ENCODE measurements around the gene PLLP. TPM values are rescaled to one million over a fixed set of nuclear protein-coding genes. Genes with fewer than 3 reads are reported as not detected.

Gene PLLP
- total RNA-seq, 1 donor from 2014 or later, result 0.30 TPM

DNA sequence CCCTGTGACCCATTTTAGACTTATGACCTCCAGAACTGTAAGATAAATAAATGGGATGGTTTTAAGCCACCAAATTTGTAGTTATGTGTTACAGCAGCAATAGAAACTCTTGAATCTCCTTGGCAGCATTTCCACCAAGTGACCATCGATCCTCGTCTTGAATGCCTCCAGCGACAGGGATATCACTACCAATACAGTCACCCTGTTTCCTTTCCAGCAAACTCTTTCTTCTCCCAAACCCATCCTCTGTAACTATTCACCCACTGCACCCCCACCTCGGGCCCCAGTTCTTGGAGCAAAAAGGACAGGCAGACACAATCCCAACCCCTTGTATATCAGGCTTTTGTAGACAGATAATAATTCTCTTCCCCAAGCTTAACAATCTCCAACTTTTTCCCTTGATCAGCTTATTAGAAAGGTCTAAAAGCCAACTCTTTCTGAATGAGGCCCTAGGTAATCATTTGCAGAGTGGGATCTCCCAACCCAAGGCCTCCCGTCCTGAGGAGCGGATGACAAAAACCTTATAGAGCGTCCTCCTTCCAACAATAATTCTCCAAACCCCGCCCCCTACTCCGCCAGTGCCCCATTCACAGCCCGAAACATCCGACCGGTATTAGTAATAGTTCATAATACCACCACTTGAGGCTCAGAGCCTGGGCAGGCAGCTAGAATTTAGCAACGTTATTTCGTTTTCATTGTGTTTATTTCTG, 14.7 kb upstream of the PLLP start:
- H3K27ac Mint-ChIP-seq, result no peak overlapping the region
- H3K27me3 Mint-ChIP-seq (ENCODE audit: low read depth), result peaks cover 2% of the 10 kb centered on the region
- H3K9me3 Mint-ChIP-seq, result no peaks in the 10 kb centered on the region
- H3K4me3 Mint-ChIP-seq (ENCODE audit: low read depth), result no peak overlapping the region
- no peak for DNase-seq (ENCODE audit: low spot score)
- H3K4me1 Mint-ChIP-seq (ENCODE audit: low read depth), result peaks cover 13% of the 10 kb centered on the region
- intact Hi-C loops (cut with micrococcal nuclease), result no loop called here
- H3K36me3 Mint-ChIP-seq (ENCODE audit: low read depth), result no peaks in the 10 kb centered on the region

DNA sequence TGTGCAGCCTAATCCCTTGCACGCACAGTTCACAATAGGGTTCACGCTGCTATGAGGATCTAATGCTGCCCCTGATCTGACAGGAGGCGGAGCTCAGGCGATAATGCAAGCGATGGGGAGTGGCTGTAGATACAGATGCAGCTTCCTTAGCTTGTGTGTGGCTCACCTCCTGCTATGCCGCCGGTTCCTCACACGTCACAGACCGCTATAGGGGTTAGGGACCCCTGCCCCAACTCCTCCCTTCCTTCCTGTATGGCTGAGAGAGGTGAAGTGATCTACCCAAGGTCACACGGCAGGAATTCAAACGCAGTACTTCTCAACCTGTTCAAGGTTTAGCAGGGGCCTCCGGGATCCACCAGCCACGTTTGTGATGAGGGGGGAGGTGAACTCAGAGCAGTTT, 13.4 kb upstream of the PLLP start:
- Mint-ChIP-seq H3K9me3 (no peaks in the 10 kb centered on the region), H3K27me3 (ENCODE audit: low read depth) (peaks cover 2% of the 10 kb centered on the region), H3K27ac (peak overlapping the region; percentile 72), H3K4me1 (ENCODE audit: low read depth) (peaks cover 11% of the 10 kb centered on the region), H3K4me3 (ENCODE audit: low read depth) (peak overlapping the region; percentile 72), H3K36me3 (ENCODE audit: low read depth) (no peaks in the 10 kb centered on the region)
- intact Hi-C loops (cut with micrococcal nuclease), result no loop called here
- peak; percentile 48 for DNase-seq (ENCODE audit: low spot score)

DNA sequence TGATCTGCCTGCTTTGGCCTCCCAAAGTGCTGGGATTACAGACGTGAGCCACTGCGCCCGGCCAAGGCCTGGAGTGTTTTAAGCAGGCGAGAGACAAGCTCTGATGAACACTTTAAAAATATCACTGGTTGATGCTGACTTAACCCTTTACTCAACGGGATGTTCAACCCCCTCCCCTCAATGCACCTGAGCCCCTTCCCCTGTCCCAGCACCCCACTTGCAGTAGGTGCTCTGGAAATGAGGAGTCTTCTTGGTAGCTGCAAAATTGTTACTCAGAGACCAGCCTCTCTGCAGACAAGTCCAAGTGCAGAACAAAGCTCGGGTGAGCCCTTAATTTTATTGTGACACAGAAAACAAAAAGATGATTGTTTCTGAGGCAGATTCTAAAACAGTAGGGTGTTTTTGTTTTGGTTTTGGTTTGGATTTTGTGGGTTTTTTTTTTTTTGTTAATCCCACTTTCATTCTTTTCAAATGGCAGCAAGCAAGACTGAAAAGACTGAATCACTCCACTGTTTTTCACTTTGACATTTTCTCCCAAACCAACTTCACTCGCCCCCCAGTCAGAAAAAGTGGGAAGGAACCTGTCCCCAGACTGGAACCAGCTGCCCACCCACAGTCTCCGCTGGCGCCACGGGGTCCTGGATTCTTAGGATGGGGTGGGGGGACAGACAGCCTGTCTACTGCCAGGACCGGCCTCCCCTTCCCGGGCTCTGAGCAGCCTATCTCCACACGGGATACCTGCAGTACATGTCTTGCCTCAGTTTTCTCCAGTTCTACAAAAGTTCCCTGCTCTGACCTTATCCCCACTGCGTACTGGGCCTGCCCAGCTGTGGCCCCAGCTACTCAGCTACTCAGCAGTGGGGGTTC, 5.2 kb upstream of the PLLP start:
- intact Hi-C loops (cut with micrococcal nuclease), result no loop called here
- H3K4me3 Mint-ChIP-seq (ENCODE audit: low read depth), result no peak overlapping the region

DNA sequence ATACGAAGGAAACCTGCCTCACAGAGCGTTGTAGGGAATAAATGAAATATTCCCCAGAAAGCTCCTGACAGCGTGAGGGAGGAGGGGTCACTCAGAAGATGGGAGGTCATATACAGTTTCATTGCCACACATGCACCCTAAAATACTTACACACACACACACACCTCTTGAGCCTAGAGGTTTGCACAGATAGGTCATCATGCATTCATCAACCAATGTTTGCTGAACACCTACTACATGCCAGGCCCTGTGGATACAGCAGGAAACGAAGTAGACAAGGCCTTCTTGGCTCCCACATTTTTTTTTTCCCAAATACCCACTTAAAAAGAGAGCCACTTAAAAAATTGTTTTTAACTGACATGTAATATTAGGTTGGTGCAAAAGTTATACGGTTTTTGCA, 907 bp upstream of the PLLP start:
- no peak for DNase-seq (ENCODE audit: low spot score)
- H3K9me3 Mint-ChIP-seq, result no peaks in the 10 kb centered on the region
- H3K36me3 Mint-ChIP-seq (ENCODE audit: low read depth), result no peaks in the 10 kb centered on the region
- peak overlapping the region; percentile 70 for H3K4me3 Mint-ChIP-seq (ENCODE audit: low read depth)
- intact Hi-C loops (cut with micrococcal nuclease), result no loop called here
- H3K4me1 Mint-ChIP-seq (ENCODE audit: low read depth), result peaks cover 28% of the 10 kb centered on the region
- no peak overlapping the region for H3K27ac Mint-ChIP-seq
- peaks cover 28% of the 10 kb centered on the region for H3K27me3 Mint-ChIP-seq (ENCODE audit: low read depth)

More for the DNA sequence above, 5.2 kb upstream of the PLLP start:
- H3K9me3 Mint-ChIP-seq, result no peaks in the 10 kb centered on the region
- DNase-seq (ENCODE audit: low spot score), result no peak
- peaks cover 6% of the 10 kb centered on the region for H3K27me3 Mint-ChIP-seq (ENCODE audit: low read depth)
- H3K27ac Mint-ChIP-seq, result peak overlapping the region; percentile 26
- H3K4me1 Mint-ChIP-seq (ENCODE audit: low read depth), result peaks cover 14% of the 10 kb centered on the region
- no peaks in the 10 kb centered on the region for H3K36me3 Mint-ChIP-seq (ENCODE audit: low read depth)

DNA sequence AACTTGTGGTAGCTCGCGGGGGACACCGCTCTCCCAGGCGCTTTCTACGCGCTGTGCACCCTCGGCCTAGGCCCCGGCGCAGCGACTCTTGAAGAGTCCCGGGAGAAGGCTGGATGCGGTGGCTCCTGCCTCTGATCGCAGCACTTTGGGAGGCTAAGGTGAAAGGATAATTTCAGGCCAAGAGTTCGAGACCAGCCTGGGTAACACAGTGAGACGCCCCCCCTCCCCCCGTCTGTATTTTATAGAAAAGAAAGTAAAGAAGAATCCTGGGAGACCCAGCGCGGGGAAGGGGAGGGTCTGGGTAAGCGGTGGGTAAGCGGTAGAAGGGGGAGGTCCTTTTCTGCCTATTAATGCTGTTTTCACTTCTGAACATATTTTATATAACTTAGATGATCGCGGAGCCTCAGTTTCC, 486 bp upstream of the PLLP start:
- H3K4me1 Mint-ChIP-seq (ENCODE audit: low read depth), result peaks cover 28% of the 10 kb centered on the region
- peak overlapping the region; percentile 70 for H3K4me3 Mint-ChIP-seq (ENCODE audit: low read depth)
- intact Hi-C loops (cut with micrococcal nuclease), result no loop called here
- no peaks in the 10 kb centered on the region for H3K9me3 Mint-ChIP-seq
- no peak overlapping the region for H3K27ac Mint-ChIP-seq
- H3K36me3 Mint-ChIP-seq (ENCODE audit: low read depth), result no peaks in the 10 kb centered on the region
- H3K27me3 Mint-ChIP-seq (ENCODE audit: low read depth), result peaks cover 28% of the 10 kb centered on the region
- no peak for DNase-seq (ENCODE audit: low spot score)

DNA sequence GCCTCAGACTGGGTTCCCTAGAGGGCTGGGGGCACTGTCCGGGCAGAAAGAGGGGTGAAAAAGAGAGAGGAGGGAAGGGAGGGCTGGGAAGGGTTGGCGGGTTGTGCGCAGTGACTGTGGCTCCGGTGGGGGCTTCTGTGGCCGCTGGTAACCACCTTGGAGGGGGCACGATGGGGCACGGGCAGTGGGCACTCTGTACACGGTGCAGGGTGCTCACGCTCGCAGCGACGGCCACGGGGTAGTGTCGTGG, 588 bp downstream of the PLLP start:
- intact Hi-C loops (cut with micrococcal nuclease), result no loop called here
- Mint-ChIP-seq H3K27ac (no peak overlapping the region), H3K27me3 (ENCODE audit: low read depth) (peaks cover 28% of the 10 kb centered on the region), H3K4me3 (ENCODE audit: low read depth) (peak overlapping the region; percentile 74), H3K4me1 (ENCODE audit: low read depth) (peaks cover 23% of the 10 kb centered on the region), H3K36me3 (ENCODE audit: low read depth) (no peaks in the 10 kb centered on the region), H3K9me3 (no peaks in the 10 kb centered on the region)
- no peak for DNase-seq (ENCODE audit: low spot score)

DNA sequence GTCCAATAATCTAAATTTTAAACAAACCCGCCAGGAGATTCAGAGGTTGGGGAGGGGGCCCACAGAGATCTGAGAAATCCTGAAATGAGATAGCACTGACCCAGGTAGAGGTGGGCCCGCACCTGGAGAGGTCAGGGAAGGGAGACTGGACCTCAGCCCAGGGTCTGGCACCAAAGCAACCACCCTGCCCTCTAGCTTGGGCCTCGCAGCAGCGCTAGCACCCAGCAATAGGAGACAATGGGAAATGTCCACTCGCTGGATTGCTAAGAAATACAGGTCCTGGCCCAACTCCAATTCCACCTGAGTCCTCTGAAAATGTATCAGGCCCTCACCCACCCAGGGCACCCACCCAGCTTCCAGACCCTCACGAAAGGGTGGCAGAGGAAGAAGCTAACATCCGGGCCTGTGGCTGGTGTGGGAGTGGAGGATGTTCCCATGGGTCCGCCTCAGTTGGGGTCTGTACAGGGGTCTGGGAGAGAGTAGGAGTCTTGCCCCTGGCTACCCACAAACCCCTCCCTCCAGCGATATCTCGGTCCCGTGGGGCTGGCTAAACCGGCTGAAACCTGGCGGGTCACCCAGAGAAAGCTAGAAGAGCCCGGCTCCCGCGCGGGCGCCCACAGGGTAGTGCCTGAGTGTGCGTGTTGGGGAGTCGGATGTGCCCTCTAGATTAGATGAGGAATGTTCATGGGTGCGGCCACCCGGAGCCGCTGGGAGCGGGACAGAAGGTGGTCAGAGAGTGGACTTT, 1.1 kb downstream of the PLLP start:
- intact Hi-C loops (cut with micrococcal nuclease), result no loop called here
- Mint-ChIP-seq H3K27ac (no peak overlapping the region), H3K4me1 (ENCODE audit: low read depth) (peaks cover 27% of the 10 kb centered on the region), H3K27me3 (ENCODE audit: low read depth) (peaks cover 28% of the 10 kb centered on the region), H3K9me3 (no peaks in the 10 kb centered on the region), H3K36me3 (ENCODE audit: low read depth) (no peaks in the 10 kb centered on the region), H3K4me3 (ENCODE audit: low read depth) (peak overlapping the region; percentile 74)
- no peak for DNase-seq (ENCODE audit: low spot score)

DNA sequence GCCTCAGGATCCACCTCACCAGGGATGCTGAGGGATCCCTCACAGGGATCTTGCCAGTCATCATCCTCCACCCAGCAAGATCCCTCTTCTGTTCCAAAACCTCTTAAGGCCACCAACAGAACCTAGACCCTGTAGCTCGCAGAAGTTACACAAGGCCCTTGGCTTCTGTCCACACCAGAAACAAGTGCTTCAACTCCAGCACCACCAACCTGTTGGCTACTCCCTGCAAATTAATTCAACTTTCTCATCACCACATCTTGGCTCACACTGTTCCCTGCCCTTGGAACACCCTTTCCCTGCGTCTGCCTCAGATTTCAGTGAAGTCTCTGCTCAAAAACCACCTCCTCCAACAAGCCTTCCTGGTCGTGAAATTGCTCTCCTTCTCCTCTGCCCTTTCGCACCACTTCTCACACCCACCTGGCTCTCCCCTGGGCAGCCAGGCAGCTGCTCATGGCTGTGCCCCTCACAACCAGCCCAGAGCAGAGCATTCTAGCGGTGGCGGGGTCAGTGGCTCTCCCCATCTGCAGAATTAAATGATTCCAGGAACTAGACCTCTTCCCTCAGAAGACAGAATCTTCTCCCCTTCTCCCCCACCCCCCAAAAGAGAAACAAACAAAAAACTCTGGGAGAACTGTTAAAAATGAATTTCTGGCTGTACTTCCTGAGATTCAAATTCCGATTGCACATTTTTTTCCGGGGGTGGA, 1.8 kb downstream of the PLLP start:
- peaks cover 33% of the 10 kb centered on the region for H3K4me1 Mint-ChIP-seq (ENCODE audit: low read depth)
- no peak for DNase-seq (ENCODE audit: low spot score)
- no peaks in the 10 kb centered on the region for H3K36me3 Mint-ChIP-seq (ENCODE audit: low read depth)
- H3K27me3 Mint-ChIP-seq (ENCODE audit: low read depth), result peaks cover 28% of the 10 kb centered on the region
- H3K27ac Mint-ChIP-seq, result no peak overlapping the region
- no peaks in the 10 kb centered on the region for H3K9me3 Mint-ChIP-seq
- H3K4me3 Mint-ChIP-seq (ENCODE audit: low read depth), result no peak overlapping the region
- intact Hi-C loops (cut with micrococcal nuclease), result no loop called here

DNA sequence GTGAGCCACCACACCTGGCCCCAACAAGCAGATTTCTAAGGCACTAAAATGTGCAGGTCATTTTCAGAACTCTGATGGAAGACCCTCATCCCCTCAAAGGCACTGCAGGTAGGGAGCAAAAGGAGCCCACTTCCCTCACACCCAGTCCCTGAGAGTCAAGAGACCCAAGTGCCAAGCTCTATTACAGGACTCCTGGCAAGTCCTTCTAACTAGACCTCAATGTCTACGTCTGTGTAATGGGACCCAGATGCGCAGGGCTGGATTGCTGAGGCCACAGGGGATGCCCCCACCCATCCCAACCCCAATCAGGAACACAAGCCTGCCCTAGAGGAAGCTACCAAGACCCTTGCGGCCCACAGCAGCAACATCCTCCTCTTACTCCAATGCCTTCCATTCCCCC, 2.7 kb downstream of the PLLP start:
- no peak for DNase-seq (ENCODE audit: low spot score)
- H3K9me3 Mint-ChIP-seq, result no peaks in the 10 kb centered on the region
- intact Hi-C loops (cut with micrococcal nuclease), result no loop called here
- H3K4me3 Mint-ChIP-seq (ENCODE audit: low read depth), result no peak overlapping the region
- H3K27ac Mint-ChIP-seq, result no peak overlapping the region
- peaks cover 38% of the 10 kb centered on the region for H3K4me1 Mint-ChIP-seq (ENCODE audit: low read depth)
- H3K36me3 Mint-ChIP-seq (ENCODE audit: low read depth), result no peaks in the 10 kb centered on the region
- peaks cover 28% of the 10 kb centered on the region for H3K27me3 Mint-ChIP-seq (ENCODE audit: low read depth)

DNA sequence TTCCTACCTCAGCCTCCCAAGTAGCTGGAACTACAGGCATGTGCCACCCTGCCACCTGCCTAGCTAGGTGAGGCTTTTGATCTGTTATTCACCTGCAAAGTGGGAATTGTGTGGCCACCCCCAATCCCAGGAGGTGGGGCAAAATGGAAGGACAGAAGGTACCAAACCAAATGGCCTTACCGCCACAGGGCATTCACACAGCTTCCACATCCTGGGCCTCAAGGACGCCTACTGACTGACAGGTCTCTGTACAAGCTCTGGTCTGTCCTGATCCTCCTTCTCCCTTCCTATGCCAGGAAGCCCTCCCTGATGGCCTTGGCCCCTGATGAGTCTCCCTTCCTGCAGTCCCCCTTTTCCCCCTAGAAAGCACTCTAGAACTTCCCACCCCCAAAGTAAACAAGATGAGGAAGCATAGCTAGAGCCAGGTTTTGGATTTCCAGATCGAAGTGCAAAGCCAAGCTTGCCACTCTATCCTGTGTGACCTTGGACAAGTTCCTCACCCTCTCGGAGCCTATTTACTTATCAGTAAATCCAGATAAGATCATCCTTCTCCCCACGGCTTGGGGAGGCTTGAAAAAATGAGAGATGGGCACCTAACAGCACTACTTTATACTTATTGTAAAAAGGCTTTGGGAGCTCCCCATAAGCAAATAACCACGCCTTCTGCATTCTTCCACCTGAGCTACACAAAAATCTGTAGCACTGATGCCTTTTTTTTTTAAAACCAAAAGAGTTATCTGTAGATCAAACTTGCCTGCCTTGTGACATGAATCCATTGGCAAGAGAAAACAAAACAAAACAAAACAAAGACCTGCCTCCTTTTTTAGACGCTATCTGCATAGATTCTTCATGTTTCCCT, 4.5 kb downstream of the PLLP start:
- Mint-ChIP-seq H3K36me3 (ENCODE audit: low read depth) (no peaks in the 10 kb centered on the region), H3K9me3 (no peaks in the 10 kb centered on the region), H3K4me3 (ENCODE audit: low read depth) (no peak overlapping the region), H3K27ac (no peak overlapping the region), H3K4me1 (ENCODE audit: low read depth) (peaks cover 47% of the 10 kb centered on the region), H3K27me3 (ENCODE audit: low read depth) (peaks cover 26% of the 10 kb centered on the region)
- intact Hi-C loops (cut with micrococcal nuclease), result loop anchor here (5.0 kb wide), 2 partner anchors 38 to 93 kb away; partner anchors contain the start of genes PSME3IP1 and RSPRY1
- no peak for DNase-seq (ENCODE audit: low spot score)

DNA sequence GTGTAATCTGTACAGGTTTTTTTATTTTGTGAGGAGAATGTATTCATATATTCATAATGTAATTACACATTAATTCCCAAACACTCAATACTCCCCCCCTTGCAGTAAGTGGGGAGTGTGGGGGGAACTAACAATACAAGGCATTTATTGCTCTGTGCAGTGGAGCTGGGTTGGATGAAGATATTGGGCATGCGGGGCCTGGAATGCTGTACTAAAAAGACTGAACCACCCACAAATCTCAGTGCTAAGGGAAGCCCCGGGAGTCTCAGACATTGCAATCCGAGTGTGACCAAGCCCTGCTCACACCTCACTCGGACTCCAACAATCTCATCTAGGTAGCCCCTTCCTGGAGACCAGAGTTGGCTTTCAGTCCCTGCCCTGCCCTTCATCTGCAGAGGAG, 6.0 kb downstream of the PLLP start:
- H3K36me3 Mint-ChIP-seq (ENCODE audit: low read depth), result no peaks in the 10 kb centered on the region
- H3K27me3 Mint-ChIP-seq (ENCODE audit: low read depth), result peaks cover 17% of the 10 kb centered on the region
- no peaks in the 10 kb centered on the region for H3K9me3 Mint-ChIP-seq
- no peak overlapping the region for H3K27ac Mint-ChIP-seq
- DNase-seq (ENCODE audit: low spot score), result no peak
- intact Hi-C loops (cut with micrococcal nuclease), result loop anchor here (5.0 kb wide), 2 partner anchors 36 to 91 kb away; partner anchors contain the start of genes PSME3IP1 and RSPRY1
- H3K4me3 Mint-ChIP-seq (ENCODE audit: low read depth), result no peak overlapping the region
- H3K4me1 Mint-ChIP-seq (ENCODE audit: low read depth), result peaks cover 40% of the 10 kb centered on the region

DNA sequence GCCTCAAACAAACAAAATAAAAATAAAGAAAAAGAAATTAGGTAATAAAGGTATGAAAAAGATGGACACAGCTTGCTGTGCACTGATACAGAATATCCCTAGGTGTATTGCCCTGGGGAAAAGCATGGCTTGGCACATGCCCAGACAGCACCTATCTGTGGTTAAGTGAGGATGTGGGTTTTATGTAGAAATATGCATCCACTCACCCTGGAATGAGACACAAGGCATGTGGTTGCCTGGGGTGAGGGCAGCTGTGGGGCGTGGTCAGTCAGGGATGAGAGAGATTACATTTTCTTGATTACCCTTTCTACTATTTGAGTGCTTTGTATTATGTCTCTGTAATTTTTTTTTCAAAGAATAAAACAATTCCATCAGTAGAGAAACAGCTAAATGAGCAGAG, 6.9 kb downstream of the PLLP start:
- no peaks in the 10 kb centered on the region for H3K36me3 Mint-ChIP-seq (ENCODE audit: low read depth)
- H3K4me3 Mint-ChIP-seq (ENCODE audit: low read depth), result no peak overlapping the region
- peaks cover 35% of the 10 kb centered on the region for H3K4me1 Mint-ChIP-seq (ENCODE audit: low read depth)
- peak overlapping the region; percentile 46 for H3K27ac Mint-ChIP-seq
- intact Hi-C loops (cut with micrococcal nuclease), result loop anchor here (5.0 kb wide), 2 partner anchors 35 to 90 kb away; partner anchors contain the start of genes PSME3IP1 and RSPRY1
- H3K27me3 Mint-ChIP-seq (ENCODE audit: low read depth), result peaks cover 7% of the 10 kb centered on the region
- peak; percentile 63 for DNase-seq (ENCODE audit: low spot score)
- no peaks in the 10 kb centered on the region for H3K9me3 Mint-ChIP-seq
